Stimulated activated naive CD8-positive, alpha-beta T cell treated with anti-CD3 and anti-CD28 coated beads, Interleukin-15, Interleukin-2, amounts not matched to agents 100 U/mL and 50 U/mL, for 24 hours (primary cell): ENCODE data around the gene SAC3D1.

Source experiments
- ATAC-seq: fragments of 150-1000 bp; cut with Tn5 transposase; one replicate; pipeline ENCODE4 v1.10.0; 2021
- DNase-seq: peaks from one replicate; pipeline ENCODE4 v3.0.0; 2021

SAC3D1 gene

DNA sequence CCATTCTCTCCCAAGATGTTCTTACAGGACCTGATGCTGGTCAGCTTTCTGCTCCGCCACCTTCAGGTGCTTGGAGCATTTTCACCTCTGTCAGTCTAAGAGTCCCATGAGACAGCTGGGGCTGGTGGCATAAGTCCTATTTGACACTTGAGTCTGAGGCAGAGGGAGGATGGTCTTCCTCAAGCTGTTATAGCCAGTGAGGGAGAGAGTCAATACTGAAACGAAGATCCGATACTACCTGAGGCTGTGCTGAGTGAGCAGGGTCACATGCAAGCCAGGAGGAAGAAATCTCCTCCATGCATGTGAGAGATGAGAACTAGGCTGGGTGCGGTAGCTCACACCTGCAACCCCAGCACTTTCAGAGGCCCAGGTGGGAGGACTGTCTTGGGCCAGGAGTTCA, 48.6 kb downstream of the SAC3D1 start:
- ATAC-seq (no peak), DNase-seq (no peak)

DNA sequence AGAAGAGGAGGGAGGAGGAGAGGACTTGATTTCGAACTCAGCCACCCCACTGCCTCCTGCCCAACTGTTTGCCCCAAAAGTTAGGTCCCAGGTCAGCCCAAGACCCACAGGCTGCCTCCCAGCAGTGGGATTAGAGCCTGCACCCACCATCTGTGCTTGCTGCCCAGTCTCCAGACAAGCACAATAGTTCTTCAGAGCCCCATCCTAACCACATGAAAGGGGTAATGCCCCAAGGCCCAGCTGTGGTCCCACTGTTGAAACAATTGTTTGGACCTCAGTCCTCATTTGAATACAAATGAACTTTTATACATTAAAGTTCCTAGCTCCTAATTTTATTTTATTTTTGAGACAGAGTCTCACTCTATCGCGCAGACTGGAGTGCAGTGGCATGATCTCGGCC, 49.6 kb downstream of the SAC3D1 start:
- DNase-seq (no peak), ATAC-seq (no peak)
